HG03108 (cell line): ENCODE measurements around the gene TBATA.

ENCODE experiments used
- ATAC-seq: cut with Tn5 transposase; IDR thresholded peaks from one replicate; pipeline ENCODE4 v1.9.1; 2021; ENCODE audit warnings: moderate library complexity; ENCODE audit not compliant: unreplicated experiment

Gene TBATA

DNA sequence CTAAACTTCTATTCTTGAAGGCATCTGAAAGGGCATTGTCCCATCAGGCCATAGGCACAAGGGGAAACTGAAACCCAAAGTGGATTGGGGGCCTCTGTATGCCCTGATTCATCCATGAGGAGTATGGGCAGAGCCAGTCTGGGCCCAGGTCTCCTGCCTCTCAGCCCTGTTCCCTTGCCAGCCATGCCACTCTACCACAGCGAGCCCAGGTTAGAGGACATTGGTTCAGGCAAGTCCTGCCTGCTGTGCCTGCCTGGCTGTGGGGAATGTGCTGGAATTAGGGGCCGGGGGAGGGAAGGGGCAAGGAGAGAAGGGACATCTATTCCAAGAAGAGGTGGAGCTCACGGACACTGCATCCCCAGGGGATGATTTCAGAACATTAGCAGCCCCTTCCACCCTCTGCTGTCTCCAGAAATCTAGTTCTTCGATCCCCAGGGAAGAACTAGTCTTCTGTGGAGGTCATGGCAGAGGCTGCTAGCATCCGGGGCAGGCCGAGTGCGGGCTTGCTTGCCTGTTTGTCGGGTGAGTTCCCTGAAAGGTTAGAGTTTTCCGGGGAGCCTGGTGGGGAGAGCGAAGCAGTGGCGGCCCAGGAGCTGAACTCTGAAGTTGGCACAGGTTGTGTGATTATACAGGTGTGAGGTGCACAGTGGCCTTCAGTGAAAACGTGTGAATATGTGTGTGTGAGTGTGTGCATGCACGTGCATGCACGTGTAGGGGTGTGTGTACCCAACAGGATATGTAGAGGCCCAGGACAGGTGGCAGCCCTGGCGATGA lies 37.8 kb downstream of the TBATA start:
- ATAC-seq: no peak

DNA sequence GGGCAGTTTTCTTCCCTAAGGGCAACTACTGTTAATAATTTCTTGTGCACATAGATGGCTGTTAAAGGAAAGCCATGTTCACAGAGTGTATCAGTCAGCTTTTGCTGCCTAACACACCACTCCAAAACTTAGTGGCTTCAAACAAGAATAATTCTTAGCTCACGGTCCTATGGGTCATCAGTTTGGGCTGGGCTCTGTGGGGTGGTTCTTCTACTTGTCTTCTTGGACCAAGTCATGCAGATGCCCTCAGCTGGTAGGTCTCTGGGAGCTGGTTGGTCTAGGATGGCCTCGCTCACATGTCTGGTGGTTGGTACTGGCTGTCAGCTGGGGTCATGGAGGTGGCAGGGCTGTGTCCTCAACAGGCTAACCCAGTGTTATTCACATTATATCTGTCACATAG lies 39.6 kb downstream of the TBATA start:
- ATAC-seq: no peak

DNA sequence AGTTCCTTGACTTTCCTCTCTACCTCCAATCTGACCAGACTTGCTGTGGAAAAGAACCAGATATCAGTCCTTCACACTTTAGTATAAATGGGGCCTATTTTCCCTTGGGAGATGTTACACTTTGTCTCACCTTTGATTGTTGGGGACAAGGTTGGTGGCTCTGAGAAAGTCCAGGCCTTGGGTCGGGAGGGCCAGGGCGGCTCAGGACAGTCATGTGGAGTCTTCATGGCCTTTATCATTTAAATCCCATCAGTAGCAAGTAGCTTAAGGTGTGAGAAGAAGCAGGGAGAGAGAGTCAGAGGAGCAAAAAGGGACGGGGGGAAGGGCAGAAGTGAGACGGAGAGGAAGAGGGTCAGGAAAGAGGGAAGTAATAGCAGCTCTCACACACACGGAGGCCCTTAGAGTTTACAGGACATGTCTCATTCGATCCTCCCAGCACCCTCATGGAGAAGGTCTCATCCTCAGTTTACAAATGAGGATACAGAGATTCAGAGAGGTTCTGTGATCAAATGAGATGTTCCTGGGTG lies 40.5 kb downstream of the TBATA start:
- ATAC-seq: no peak

GRCh38 chr10:70743879-70744278 lies 41.3 kb downstream of the TBATA start:
- ATAC-seq: no peak

- no peak for ATAC-seq
Measured at GRCh38 chr10:70743430-70743788, 41.8 kb downstream of the TBATA start.

DNA sequence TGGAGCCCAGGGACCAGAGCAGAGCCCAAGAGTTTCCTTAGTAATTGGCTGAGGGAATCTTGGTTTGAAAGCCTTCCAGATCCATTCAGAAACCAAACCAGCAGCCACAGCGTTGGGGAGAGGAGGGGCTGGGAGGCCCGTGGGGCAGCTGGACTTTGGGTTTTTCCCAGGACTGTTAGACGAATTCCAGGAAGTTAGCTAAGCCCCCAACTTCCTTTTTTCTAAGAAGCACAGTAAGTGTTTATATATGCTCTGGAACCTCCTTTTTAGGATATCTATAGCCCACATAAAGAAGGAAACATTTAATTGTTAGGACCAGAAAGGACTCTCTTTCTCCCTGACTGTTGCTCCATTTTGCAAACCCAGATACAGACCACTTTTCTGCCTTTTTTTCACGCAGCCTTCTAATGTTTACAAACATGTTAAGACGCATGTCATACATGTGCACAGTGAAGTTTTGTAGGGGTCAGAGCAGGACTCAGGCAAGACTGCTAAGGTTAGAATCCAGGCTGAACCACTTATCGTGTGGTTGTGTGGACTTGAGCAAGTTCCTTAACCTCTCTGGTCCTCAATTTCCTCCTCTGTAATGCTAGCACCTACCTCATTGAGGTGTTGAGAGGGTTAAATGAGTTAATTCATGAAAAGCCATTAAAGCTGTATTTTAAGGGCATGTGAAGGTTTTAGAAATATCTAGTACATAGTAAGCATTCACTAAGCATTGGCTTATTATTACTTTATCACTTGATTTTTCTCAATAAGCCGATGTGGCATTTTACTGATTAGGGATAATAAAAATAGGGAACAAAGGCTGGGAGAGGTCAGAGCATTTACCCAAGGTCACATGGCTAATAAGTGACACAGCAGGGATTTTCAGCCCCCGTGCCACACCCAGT lies 42.4 kb downstream of the TBATA start:
- ATAC-seq: no peak

- no peak for ATAC-seq
Measured at GRCh38 chr10:70740406-70741288, 44.5 kb downstream of the TBATA start.

DNA sequence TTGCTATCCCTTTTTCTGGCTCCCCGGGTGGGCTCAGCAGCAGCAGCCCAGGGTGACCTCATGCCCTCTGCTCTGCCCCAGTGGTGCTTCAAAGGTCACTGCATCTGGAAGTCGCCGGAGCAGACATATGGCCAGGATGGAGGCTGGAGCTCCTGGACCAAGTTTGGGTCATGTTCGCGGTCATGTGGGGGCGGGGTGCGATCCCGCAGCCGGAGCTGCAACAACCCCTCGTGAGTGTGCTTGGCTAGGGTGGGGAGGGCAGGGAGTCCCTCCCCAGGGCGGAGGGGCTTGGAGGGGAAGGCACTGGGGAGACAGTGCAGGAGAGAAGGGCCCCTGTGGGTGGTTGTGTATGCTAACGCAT lies 46.4 kb downstream of the TBATA start:
- no peak for ATAC-seq

DNA sequence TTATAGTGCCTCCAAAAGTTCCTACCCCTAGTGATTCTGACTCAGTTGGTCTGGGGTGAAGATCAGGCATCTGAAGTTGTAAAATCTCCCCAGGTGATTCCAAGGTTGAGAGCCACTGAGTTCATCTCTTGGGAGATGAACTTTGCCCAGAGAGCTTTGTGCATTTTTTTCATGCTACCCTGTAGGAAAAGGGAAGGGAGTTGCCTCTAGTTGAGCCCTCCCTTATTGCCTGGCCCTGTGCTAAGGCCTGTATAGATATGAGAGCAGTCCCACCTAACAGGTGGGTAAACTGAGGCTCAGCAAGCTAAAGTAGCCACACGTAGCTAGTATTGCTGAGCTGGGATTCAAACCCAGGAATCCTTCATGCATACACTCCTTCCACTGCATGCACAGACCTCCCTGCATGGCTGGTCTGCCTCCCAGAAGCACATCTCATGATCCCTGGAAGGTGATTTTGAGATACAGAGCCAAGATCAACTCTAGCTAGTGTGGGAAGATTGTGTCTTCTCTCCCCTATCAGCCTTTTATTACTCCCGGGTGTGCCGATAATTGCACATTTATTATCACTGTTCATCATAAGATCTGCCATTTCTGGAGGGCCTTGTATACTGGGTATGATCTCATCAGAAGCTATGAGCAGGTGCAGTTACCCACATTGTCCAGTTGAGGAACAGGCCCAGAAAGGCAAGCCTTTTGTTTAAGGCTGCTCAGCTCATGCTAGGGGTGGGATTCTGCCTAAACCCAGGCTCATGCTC lies 47.0 kb downstream of the TBATA start:
- ATAC-seq: no peak

DNA sequence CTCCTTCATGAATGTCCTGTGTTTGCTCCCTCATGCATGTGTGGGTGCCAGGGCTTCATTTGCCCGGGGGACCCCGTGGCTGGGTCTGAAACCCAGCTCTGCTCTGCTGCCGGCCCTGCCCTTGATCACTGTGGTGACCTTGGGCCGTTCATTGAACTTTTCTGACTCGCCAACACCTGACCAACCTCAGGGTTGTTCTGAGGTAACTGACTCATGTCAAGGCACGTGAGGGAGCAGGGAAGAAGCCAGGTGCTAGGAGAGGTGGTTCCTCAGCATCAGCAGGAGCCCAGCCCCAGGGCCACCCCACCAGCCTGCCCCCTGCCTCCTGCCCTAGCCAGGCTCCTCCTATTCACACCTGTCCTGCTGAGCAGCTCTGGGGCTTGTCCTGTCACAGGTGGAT lies 47.9 kb downstream of the TBATA start:
- no peak for ATAC-seq

GRCh38 chr10:70736525-70736924 lies 48.7 kb downstream of the TBATA start:
- no peak for ATAC-seq

- no peak for ATAC-seq
Measured at GRCh38 chr10:70735161-70735560, 50.0 kb downstream of the TBATA start.

DNA sequence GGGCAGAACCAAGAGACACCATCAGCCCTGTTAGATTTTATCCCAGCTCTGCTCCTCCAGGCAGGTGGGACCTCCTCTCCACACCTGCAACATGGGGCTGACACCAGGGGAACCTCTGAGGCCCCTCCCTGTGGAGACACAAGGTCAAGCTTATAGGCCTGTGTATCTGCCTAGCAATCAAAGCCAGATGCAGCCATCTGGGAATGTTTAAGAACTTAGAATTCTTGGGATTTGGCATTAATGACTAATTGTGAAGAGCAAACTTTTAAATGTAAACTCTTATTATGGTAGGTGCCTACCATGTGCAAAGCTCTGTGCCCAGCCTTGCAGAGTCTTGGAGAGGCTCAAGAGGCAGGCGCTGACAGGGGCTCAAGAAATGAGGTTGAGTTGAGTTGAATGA lies 52.1 kb downstream of the TBATA start:
- ATAC-seq: no peak

- ATAC-seq: no peak
Measured at GRCh38 chr10:70732569-70732968, 52.6 kb downstream of the TBATA start.

- no peak for ATAC-seq
Measured at GRCh38 chr10:70730955-70731354, 54.2 kb downstream of the TBATA start.

DNA sequence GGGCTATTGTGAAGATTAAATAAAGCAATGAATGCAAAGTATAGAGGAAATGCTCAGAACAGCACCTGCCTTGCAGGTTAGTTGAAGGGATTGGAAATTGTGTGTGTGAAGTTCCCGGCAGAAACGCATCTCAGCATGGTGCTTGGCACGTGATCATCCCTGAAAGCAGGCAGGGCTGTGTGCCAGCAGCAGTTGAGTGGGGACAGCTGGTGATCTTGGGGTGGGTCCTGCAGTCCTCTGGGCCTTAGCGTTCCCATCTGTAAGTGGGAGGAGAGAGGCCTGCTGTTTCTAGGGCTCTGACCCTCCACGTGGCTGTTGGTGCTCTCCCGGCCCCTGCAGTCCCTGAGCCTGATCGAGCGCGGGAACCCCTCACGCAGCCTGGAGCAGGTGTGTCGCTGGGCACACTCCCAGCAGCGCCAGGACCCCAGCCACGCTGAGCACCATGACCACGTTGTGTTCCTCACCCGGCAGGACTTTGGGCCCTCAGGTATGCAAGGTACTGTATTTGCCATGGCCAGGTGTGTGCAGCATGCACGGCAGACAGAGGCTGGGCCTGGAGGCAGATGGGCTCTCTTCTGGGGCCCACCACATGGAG lies 55.3 kb downstream of the TBATA start:
- ATAC-seq: no peak

- no peak for ATAC-seq
Measured at GRCh38 chr10:70728328-70728727, 56.8 kb downstream of the TBATA start.

DNA sequence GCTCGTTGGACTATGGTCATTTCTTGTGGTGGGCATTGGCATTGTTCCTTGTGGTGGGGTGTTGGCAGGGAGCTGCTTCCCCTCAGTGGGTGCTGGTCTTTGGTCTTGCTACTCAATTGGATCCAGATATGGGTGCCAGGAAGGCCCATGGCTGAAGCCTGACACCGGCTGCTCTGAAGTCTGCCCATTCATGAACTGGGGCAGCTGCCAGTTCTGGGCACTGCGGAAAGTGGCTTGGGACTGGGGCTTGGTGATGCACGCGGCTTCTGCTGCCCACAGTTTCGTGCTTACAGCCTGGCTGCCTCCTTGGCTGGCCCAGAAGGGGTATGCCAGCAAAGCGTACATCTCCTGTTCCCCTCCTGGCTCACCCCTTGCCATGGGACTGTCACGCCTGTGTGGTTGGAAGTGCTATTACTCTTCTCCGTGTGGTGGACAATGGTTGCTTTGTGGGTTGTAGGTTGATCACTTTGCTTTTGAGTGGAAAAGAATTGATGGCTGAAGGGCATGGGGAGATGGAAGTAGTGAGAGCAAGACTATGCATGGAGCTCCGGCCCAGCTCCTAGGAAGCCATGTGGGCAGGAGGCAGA lies 58.2 kb downstream of the TBATA start:
- ATAC-seq: no peak

DNA sequence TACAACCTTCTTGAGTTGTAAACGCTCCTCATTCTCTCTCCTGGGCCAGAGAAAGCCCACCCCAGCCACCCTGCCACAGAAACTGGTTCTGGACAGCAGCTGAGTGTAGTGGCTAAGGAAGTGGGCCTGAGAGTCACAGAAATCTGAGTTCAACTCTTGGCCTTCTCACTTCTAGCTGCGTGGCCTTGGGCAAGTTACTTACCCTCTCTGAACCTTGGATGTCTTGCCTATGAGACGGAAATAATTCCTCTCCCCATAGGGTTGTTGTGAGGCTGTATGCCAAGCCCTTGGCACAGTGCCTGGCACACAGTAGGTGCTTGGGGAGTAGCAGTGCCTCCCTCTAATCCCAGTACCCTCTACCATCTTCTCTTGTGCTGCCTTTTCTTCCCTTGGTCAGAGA lies 61.4 kb downstream of the TBATA start:
- no peak for ATAC-seq
